ENCODE measurements around the gene USHBP1. TPM values are rescaled to one million over a fixed set of nuclear protein-coding genes. Genes with fewer than 3 reads are reported as not detected.

The USHBP1 gene
- total and polyA plus RNA-seq, 2 of the 13 experiments (the other 11 are each of a cell fraction or from before 2014, with no cell fraction given), result 0.15 to 1.5 TPM

DNA sequence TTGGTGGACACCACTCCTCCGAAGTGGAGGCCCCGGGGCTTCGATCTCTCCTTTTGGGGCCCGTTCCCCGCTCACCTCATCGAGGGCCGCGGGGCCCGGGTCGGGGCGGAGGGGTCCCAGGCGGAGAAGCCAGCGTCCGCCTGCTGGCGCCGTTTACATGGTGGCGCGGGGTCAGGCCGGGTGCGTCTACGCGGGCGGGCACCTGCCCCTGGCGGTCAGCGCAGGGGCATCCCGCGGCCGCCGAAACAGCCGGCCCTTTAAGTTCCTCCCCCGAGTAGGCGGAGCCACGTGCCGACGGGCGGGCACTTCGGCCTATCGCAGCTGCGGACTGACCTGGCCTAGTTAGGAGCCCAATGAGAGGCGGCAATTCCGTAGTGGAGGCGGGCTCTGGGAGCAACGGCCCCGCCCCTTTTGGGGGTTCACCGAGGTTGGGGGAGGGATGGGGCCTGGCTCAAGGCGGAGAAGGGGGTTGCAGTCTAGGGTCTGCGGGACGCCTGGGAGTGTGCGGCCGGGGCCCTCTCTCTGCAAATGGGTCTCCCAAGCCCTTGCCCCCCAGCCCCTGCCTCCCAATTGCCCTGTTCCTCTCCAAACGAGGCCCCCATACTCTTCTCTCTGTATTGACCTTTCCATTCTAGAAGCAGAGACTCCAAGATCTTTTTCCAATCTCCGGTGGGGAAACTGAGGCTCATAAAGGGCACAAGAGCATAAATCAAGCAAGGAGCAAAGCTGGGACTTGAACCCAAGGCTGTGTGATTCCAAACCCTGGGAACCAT is 38.8 kb upstream of the USHBP1 start, which contains the start of gene ABHD8 (continued):
- TF ChIP-seq, protein P1, sequence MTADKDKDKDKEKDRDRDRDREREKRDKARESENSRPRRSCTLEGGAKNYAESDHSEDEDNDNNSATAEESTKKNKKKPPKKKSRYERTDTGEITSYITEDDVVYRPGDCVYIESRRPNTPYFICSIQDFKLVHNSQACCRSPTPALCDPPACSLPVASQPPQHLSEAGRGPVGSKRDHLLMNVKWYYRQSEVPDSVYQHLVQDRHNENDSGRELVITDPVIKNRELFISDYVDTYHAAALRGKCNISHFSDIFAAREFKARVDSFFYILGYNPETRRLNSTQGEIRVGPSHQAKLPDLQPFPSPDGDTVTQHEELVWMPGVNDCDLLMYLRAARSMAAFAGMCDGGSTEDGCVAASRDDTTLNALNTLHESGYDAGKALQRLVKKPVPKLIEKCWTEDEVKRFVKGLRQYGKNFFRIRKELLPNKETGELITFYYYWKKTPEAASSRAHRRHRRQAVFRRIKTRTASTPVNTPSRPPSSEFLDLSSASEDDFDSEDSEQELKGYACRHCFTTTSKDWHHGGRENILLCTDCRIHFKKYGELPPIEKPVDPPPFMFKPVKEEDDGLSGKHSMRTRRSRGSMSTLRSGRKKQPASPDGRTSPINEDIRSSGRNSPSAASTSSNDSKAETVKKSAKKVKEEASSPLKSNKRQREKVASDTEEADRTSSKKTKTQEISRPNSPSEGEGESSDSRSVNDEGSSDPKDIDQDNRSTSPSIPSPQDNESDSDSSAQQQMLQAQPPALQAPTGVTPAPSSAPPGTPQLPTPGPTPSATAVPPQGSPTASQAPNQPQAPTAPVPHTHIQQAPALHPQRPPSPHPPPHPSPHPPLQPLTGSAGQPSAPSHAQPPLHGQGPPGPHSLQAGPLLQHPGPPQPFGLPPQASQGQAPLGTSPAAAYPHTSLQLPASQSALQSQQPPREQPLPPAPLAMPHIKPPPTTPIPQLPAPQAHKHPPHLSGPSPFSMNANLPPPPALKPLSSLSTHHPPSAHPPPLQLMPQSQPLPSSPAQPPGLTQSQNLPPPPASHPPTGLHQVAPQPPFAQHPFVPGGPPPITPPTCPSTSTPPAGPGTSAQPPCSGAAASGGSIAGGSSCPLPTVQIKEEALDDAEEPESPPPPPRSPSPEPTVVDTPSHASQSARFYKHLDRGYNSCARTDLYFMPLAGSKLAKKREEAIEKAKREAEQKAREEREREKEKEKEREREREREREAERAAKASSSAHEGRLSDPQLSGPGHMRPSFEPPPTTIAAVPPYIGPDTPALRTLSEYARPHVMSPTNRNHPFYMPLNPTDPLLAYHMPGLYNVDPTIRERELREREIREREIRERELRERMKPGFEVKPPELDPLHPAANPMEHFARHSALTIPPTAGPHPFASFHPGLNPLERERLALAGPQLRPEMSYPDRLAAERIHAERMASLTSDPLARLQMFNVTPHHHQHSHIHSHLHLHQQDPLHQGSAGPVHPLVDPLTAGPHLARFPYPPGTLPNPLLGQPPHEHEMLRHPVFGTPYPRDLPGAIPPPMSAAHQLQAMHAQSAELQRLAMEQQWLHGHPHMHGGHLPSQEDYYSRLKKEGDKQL (CRISPR knock-in tag; IDR thresholded peaks at IDR 0.05; ENCODE audit: low read depth), result no peak
- no peak for TF ChIP-seq CHCHD3 (CRISPR knock-in tag; IDR thresholded peaks at IDR 0.05)
- TF ChIP-seq ZSCAN5A (CRISPR knock-in tag; IDR thresholded peaks at IDR 0.05; ENCODE audit: borderline replicate concordance), result no peak
- no peak for TF ChIP-seq ZNF816 (CRISPR knock-in tag; IDR thresholded peaks at IDR 0.05; ENCODE audit: borderline replicate concordance)
- no peak for TF ChIP-seq NKX3-1 (CRISPR knock-in tag; IDR thresholded peaks at IDR 0.05)
- no peak for TF ChIP-seq ZNF230 (CRISPR knock-in tag; IDR thresholded peaks at IDR 0.05)
- no peak; the same call in 1 of the 2 replicates for TF ChIP-seq ZNF350 (CRISPR knock-in tag; IDR thresholded peaks at IDR 0.05; ENCODE audit: borderline replicate concordance, low read depth)
- no peak for TF ChIP-seq PITX1 (CRISPR knock-in tag; IDR thresholded peaks at IDR 0.05)
- no peak; the same call in 1 of the 2 replicates for TF ChIP-seq YEATS2 (CRISPR knock-in tag; IDR thresholded peaks at IDR 0.05; ENCODE audit: borderline replicate concordance)
- TF ChIP-seq NFE2L2 (IDR thresholded peaks at IDR 0.05; ENCODE audit: low read length), result no peak
- no peak for TF ChIP-seq SIN3B (IDR thresholded peaks at IDR 0.05; ENCODE audit: low read length)
- TF ChIP-seq LCORL (IDR thresholded peaks at IDR 0.05), result no peak
- peak; percentile 84; the same call in 1 of the 2 replicates for TF ChIP-seq LCORL (CRISPR knock-in tag; IDR thresholded peaks at IDR 0.05)
- TF ChIP-seq HNRNPLL (IDR thresholded peaks at IDR 0.05; ENCODE audit: low read depth, low read length, poor library complexity, severe bottlenecking), result peak; percentile 71
- no peak; the same call in 1 of the 2 replicates for TF ChIP-seq E2F1 (CRISPR knock-in tag; IDR thresholded peaks at IDR 0.05)
- no peak for TF ChIP-seq ATAD3A (CRISPR knock-in tag; IDR thresholded peaks at IDR 0.05)
- peak; percentile 68 for TF ChIP-seq CTCF (CRISPR knock-in tag; IDR thresholded peaks at IDR 0.05)
- TF ChIP-seq ZBTB37 (CRISPR knock-in tag; IDR thresholded peaks at IDR 0.05), result no peak

Measured in HepG2 (cell line).